Measurements from ENCODE around the gene TULP1. TPM values are rescaled to one million over a fixed set of nuclear protein-coding genes. Genes with fewer than 3 reads are reported as not detected.

The TULP1 gene
- total RNA-seq, 1 experiment from 2014 or later: not detected

DNA sequence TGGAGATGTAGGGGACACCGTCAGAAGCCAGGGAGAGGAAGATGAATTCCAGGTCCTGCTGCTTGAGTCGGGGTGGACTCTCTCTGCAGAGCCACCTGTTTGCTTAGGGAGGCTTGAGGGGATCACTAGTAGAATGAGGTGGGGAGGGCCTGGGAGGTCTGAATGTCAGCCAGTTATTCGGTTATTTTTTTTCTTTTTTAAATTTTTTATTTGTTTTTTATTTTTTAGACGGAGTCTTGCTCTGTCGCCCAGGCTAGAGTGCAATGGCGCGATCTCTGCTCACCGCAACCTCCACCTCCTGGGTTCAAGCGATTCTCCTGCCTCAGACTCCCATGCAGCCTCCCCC lies 24.2 kb downstream of the TULP1 start:
- H3K56ac ChIP-seq (ENCODE audit: insufficient read length, low read depth, low read length): no peak overlapping the region
- H3K79me2 ChIP-seq (ENCODE audit: insufficient read depth, low read length): no peaks in the 10 kb centered on the region; the same call in 1 of the 2 replicates
- H2BK20ac ChIP-seq (ENCODE audit: low read depth, low read length, poor library complexity, severe bottlenecking): no peak overlapping the region
- no peak for DNase-seq
- no peaks in the 10 kb centered on the region for H3K27me3 ChIP-seq (ENCODE audit: insufficient read depth, low read length)
- H3K4me1 Mint-ChIP-seq: peaks cover 69 to 77% of the 10 kb centered on the region in 2 experiments
- TF ChIP-seq, protein P1, sequence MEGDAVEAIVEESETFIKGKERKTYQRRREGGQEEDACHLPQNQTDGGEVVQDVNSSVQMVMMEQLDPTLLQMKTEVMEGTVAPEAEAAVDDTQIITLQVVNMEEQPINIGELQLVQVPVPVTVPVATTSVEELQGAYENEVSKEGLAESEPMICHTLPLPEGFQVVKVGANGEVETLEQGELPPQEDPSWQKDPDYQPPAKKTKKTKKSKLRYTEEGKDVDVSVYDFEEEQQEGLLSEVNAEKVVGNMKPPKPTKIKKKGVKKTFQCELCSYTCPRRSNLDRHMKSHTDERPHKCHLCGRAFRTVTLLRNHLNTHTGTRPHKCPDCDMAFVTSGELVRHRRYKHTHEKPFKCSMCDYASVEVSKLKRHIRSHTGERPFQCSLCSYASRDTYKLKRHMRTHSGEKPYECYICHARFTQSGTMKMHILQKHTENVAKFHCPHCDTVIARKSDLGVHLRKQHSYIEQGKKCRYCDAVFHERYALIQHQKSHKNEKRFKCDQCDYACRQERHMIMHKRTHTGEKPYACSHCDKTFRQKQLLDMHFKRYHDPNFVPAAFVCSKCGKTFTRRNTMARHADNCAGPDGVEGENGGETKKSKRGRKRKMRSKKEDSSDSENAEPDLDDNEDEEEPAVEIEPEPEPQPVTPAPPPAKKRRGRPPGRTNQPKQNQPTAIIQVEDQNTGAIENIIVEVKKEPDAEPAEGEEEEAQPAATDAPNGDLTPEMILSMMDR (conservative IDR thresholded peaks at IDR 0.05): no peak
- H4K5ac ChIP-seq (ENCODE audit: insufficient read length, low read depth, low read length): no peak overlapping the region
- no peak overlapping the region for H4K91ac ChIP-seq (ENCODE audit: insufficient read length, low read depth, low read length)
- WGBS (ENCODE audit: extremely low coverage, insufficient read length, low lambda C conversion rate): no CpG with 5 or more reads among the region's 9 CpGs
- no peak overlapping the region for H2BK120ac ChIP-seq (ENCODE audit: low read depth, low read length, poor library complexity, severe bottlenecking)
- no peak overlapping the region for H3K14ac ChIP-seq (ENCODE audit: insufficient read depth, low read length)
- H3K36me3 Mint-ChIP-seq (ENCODE audit: insufficient read depth in 1 of 3, low read depth in 3 of 3): peaks cover 0 to 9% (median under 1%) of the 10 kb centered on the region in 3 experiments; a peak in 3 of 7 replicates
- H3K27me3 Mint-ChIP-seq (ENCODE audit: low read depth): peaks cover 2% of the 10 kb centered on the region
- H3K27ac ChIP-seq (ENCODE audit: insufficient read length, low read depth, low read length): no peak overlapping the region
- no peak overlapping the region for H3K4me3 Mint-ChIP-seq
- H2AFZ ChIP-seq (ENCODE audit: low read length): no peak overlapping the region
- H2AK5ac ChIP-seq (ENCODE audit: insufficient read length, low read length): no peak overlapping the region
- H3K9me3 ChIP-seq (ENCODE audit: control insufficient read depth, low read depth, low read length): no peaks in the 10 kb centered on the region
- no peak overlapping the region for H3K23ac ChIP-seq (ENCODE audit: insufficient read length, low read depth, low read length)
- no peak overlapping the region for H3K9ac ChIP-seq (ENCODE audit: extremely low read depth, insufficient read length, low read length)
- H3K4ac ChIP-seq (ENCODE audit: low read depth, low read length): no peak overlapping the region
- H4K20me1 ChIP-seq (ENCODE audit: control insufficient read depth, insufficient read depth, insufficient read length): peaks cover 1% of the 10 kb centered on the region
- H3K27ac Mint-ChIP-seq: peak overlapping the region; percentile 53 to 77 (median 75); a peak in 4 of 7 replicates
- no peaks in the 10 kb centered on the region for H3K79me1 ChIP-seq (ENCODE audit: insufficient read depth, low read depth, low read length, poor library complexity, severe bottlenecking)
- H3T11ph ChIP-seq (ENCODE audit: low read length): no peak overlapping the region
- no peak overlapping the region for H4K8ac ChIP-seq (replicated peaks; ENCODE audit: insufficient read length, low read depth, low read length)
- H2BK5ac ChIP-seq (ENCODE audit: insufficient read length, low read length): no peak overlapping the region
- H3K4me1 ChIP-seq (ENCODE audit: insufficient read depth, low read length): peaks cover 20% of the 10 kb centered on the region; the same call in 1 of the 2 replicates
- H2BK12ac ChIP-seq (ENCODE audit: insufficient read length, low read depth, low read length): no peak overlapping the region
- peaks cover 22% of the 10 kb centered on the region for H3K23me2 ChIP-seq (ENCODE audit: insufficient read length, low read depth, low read length, poor library complexity, severe bottlenecking)
- H2BK15ac ChIP-seq (ENCODE audit: low read depth, low read length): no peak overlapping the region
- H3K9me3 Mint-ChIP-seq: no peaks in the 10 kb centered on the region; a peak in 1 of 5 replicates
- no peak overlapping the region for H3K4me2 ChIP-seq (ENCODE audit: insufficient read depth, insufficient read length, low read length)
- H3K18ac ChIP-seq (ENCODE audit: insufficient read length, low read depth, low read length): no peak overlapping the region
